HTR-8/SVneo (cell line): ENCODE measurements around the gene RECQL.
"Not testable (repeated sequence)": the region's sequence is repeated elsewhere in the genome, so short reads cannot be mapped to it uniquely, and the experiment has no call there.

Source experiments
- DNase-seq: peaks from one replicate; pipeline ENCODE4 v3.0.0; 2011; ENCODE audit warnings: low spot score, mixed read lengths; ENCODE audit not compliant: insufficient read length
- FAIRE-seq: peaks from 2 replicates; lab custom pipeline; 2011; peaks lifted over from hg19 to GRCh38; lab: Jason Lieb, UNC

The RECQL gene

DNA sequence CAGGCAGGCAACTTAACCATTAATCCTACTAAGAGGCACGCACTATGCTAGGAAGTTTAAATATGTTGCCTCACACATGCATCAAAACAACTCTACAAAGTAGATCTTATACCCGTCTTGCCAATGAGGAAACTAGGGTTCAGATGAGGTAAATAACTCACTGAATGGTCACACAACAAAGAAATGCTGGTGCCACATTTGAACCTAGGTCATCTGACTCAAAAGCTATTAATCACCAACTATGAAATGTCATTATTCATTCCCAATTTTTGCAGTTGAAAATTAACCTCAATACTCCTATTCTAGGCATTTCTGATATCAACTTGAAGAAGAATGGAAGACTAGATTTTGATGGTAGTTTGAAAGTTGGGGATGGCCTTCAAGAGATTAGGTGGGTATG lies 66.7 kb downstream of the RECQL start:
- no peak for FAIRE-seq
- DNase-seq: no peak

DNA sequence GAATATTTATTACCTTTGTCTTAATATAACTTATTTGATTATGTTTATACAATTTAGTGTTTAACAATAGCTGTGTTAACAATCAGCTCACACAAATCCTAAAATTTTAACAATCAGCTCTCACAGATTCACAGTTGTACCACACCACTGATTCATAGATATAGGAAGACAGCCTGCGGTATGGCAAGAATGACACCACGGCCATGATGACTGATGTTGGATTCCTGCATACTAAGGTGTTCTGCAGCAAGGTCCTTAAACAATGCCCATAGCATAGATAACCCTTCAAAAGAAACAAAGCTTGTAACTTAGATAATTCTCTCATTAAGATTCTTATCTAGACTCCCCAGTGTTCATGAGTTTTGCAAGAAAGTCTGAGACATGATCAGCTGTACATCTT lies 67.9 kb downstream of the RECQL start:
- DNase-seq: no peak
- FAIRE-seq: no peak

DNA sequence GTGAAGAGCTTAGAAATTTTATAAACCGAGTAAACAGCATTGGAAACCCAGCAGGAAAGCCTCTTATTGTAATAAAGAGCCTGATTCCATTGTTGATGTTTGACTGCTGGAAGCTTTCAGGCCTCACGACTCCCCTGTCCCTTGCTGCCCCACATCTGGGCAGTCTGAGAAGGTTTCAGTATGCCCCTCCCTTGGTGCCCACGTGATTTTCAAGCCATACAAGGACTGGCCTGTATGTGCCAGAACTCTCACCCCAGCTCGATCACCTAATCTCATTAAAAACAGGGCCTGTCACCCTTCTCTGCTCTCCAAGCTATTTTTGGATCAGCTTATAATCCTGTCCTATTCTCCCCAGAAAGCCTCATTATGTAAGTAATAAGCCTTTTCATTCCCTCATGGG lies 71.4 kb downstream of the RECQL start:
- no peak for FAIRE-seq
- no peak for DNase-seq

DNA sequence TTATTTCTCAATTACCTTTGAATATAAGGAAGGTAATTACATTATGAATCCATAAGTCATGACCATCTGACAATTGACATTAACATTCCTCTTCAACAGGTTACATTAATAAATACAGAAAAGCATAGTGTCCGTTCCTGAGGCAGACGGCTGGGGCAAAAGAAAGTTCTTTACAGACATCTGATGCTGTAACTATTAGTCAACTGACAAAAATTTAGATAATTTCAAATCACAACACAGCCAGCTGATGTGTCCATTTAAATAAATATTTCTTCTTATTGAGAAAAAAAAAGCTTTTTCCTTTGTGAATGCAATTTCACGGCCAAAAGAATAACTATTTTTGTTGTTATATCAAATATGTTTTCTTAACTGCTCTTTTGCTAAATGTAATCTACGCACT lies 73.2 kb downstream of the RECQL start:
- DNase-seq (no peak), FAIRE-seq (no peak)

DNA sequence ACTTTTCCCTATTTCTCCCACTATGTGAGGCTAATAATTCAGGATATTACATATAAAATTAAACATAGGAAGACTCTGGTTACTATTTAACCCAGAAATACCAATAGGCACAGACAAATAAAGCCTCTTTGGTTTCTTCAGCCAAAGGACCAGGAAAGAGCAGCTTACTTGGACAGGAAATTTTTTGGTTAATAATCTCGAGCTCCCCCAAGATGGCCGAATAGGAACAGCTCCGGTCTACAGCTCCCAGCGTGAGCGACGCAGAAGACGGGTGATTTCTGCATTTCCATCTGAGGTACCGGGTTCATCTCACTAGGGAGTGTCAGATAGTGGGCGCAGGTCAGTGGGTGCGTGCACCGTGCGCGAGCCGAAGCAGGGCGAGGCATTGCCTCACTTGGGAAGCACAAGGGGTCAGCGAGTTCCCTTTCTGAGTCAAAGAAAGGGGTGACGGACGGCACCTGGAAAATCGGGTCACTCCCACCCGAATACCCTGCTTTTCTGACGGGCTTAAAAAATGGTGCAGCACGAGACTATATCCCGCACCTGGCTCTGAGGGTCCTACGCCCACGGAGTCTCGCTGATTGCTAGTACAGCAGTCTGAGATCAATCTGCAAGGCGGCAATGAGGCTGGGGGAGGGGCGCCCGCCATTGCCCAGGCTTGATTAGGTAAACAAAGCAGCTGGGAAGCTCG lies 82.3 kb downstream of the RECQL start:
- not testable (repeated sequence) for FAIRE-seq

More for the DNA sequence above, 82.3 kb downstream of the RECQL start:
- DNase-seq: not testable (repeated sequence)
